Measurements from ENCODE around the gene MED15.
"Not testable (repeated sequence)": the region's sequence is repeated elsewhere in the genome, so short reads cannot be mapped to it uniquely, and the experiment has no call there.

The MED15 gene

GRCh38 chr22:20589614-20590476, 82.4 kb downstream of the MED15 start:
- Mint-ChIP-seq H3K4me1 (ENCODE audit: low read depth in 2 of 2) (peaks cover 2 to 13% of the 10 kb centered on the region in 2 donors), H3K9me3 (no peaks in the 10 kb centered on the region), H3K27ac (peak overlapping the region in 1 of 2 donors; percentile 69), H3K4me3 (no peak overlapping the region), H3K27me3 (no peaks in the 10 kb centered on the region), H3K36me3 (ENCODE audit: insufficient read depth) (peaks cover 28% of the 10 kb centered on the region)
- DNase-seq (no peak), ATAC-seq (replicated peaks) (no peak)

GRCh38 chr22:20590477-20591294, 83.3 kb downstream of the MED15 start:
- no peak for DNase-seq
- Mint-ChIP-seq H3K27ac (peak overlapping the region in 1 of 2 donors; percentile 69), H3K36me3 (ENCODE audit: insufficient read depth) (peaks cover 20% of the 10 kb centered on the region), H3K27me3 (no peaks in the 10 kb centered on the region), H3K9me3 (no peaks in the 10 kb centered on the region), H3K4me3 (no peak overlapping the region), H3K4me1 (ENCODE audit: low read depth in 2 of 2) (peaks cover 2 to 13% of the 10 kb centered on the region in 2 donors)
- no peak for ATAC-seq (replicated peaks)

- no peak overlapping the region for H3K4me3 Mint-ChIP-seq
- no peaks in the 10 kb centered on the region for H3K27me3 Mint-ChIP-seq
- H3K36me3 Mint-ChIP-seq (ENCODE audit: insufficient read depth) = peaks cover 18% of the 10 kb centered on the region
- DNase-seq (no peak), ATAC-seq (replicated peaks) (no peak)
- H3K27ac Mint-ChIP-seq = no peak overlapping the region
- H3K9me3 Mint-ChIP-seq = no peaks in the 10 kb centered on the region
- H3K4me1 Mint-ChIP-seq (ENCODE audit: low read depth in 2 of 2) = peaks cover 2 to 13% of the 10 kb centered on the region in 2 donors
These were observed 83.9 kb downstream of the MED15 start for GRCh38 chr22:20591295-20591645.

- Mint-ChIP-seq H3K36me3 (ENCODE audit: insufficient read depth) (peaks cover 13% of the 10 kb centered on the region), H3K27ac (no peak overlapping the region), H3K9me3 (no peaks in the 10 kb centered on the region), H3K4me1 (ENCODE audit: low read depth in 2 of 2) (peaks cover 2 to 13% of the 10 kb centered on the region in 2 donors), H3K4me3 (no peak overlapping the region), H3K27me3 (no peaks in the 10 kb centered on the region)
- DNase-seq (no peak), ATAC-seq (replicated peaks) (no peak)
These were observed 84.4 kb downstream of the MED15 start for GRCh38 chr22:20591660-20592310.

- DNase-seq, H3K9me3 Mint-ChIP-seq: not testable (repeated sequence)
- peak overlapping the region; percentile 45 to 80 for H3K27ac Mint-ChIP-seq
These were observed 86.6 kb downstream of the MED15 start for GRCh38 chr22:20594038-20594437.

GRCh38 chr22:20594486-20594885, 87.1 kb downstream of the MED15 start:
- not testable (repeated sequence) for H3K36me3 Mint-ChIP-seq (ENCODE audit: insufficient read depth); H3K4me3 Mint-ChIP-seq; H3K27me3 Mint-ChIP-seq; ATAC-seq (replicated peaks); DNase-seq; H3K9me3 Mint-ChIP-seq
- Mint-ChIP-seq H3K4me1 (ENCODE audit: low read depth in 2 of 2) (peaks cover 2 to 13% of the 10 kb centered on the region in 2 donors), H3K27ac (peak overlapping the region; percentile 45 to 80)

More at GRCh38 chr22:20594038-20594437, 86.6 kb downstream of the MED15 start:
- H3K4me3 Mint-ChIP-seq; H3K27me3 Mint-ChIP-seq; ATAC-seq (replicated peaks); H3K36me3 Mint-ChIP-seq (ENCODE audit: insufficient read depth): not testable (repeated sequence)
- peaks cover 2 to 13% of the 10 kb centered on the region in 2 donors for H3K4me1 Mint-ChIP-seq (ENCODE audit: low read depth in 2 of 2)

GRCh38 chr22:20595461-20595860, 88.1 kb downstream of the MED15 start:
- DNase-seq = no peak

GRCh38 chr22:20599117-20599516, 91.7 kb downstream of the MED15 start:
- no peak for ATAC-seq (replicated peaks)
- H3K4me1 Mint-ChIP-seq (ENCODE audit: low read depth in 2 of 2) = peaks cover 0 to 3% of the 10 kb centered on the region in 2 donors
- no peak overlapping the region for H3K4me3 Mint-ChIP-seq
- H3K9me3 Mint-ChIP-seq = no peaks in the 10 kb centered on the region
- no peaks in the 10 kb centered on the region for H3K27me3 Mint-ChIP-seq
- H3K36me3 Mint-ChIP-seq (ENCODE audit: insufficient read depth) = no peaks in the 10 kb centered on the region
- no peak for DNase-seq
- H3K27ac Mint-ChIP-seq = peak overlapping the region in 1 of 2 donors; percentile 44

More at GRCh38 chr22:20595461-20595860, 88.1 kb downstream of the MED15 start:
- no peak for ATAC-seq (replicated peaks)
- no peaks in the 10 kb centered on the region for H3K9me3 Mint-ChIP-seq
- H3K4me1 Mint-ChIP-seq (ENCODE audit: low read depth in 2 of 2) = peaks cover 2 to 13% of the 10 kb centered on the region in 2 donors
- H3K27me3 Mint-ChIP-seq = no peaks in the 10 kb centered on the region
- no peak overlapping the region for H3K4me3 Mint-ChIP-seq
- H3K27ac Mint-ChIP-seq = peak overlapping the region in 1 of 2 donors; percentile 41
- H3K36me3 Mint-ChIP-seq (ENCODE audit: insufficient read depth) = peaks cover 2% of the 10 kb centered on the region

GRCh38 chr22:20600137-20600673, 92.8 kb downstream of the MED15 start:
- no peaks in the 10 kb centered on the region for H3K27me3 Mint-ChIP-seq
- no peak overlapping the region for H3K4me3 Mint-ChIP-seq
- H3K9me3 Mint-ChIP-seq = no peaks in the 10 kb centered on the region
- DNase-seq = no peak
- peak overlapping the region in 1 of 2 donors; percentile 53 for H3K27ac Mint-ChIP-seq
- ATAC-seq (replicated peaks) = no peak
- H3K4me1 Mint-ChIP-seq (ENCODE audit: low read depth in 2 of 2) = no peaks in the 10 kb centered on the region
- no peaks in the 10 kb centered on the region for H3K36me3 Mint-ChIP-seq (ENCODE audit: insufficient read depth)

GRCh38 chr22:20601308-20601707, 93.9 kb downstream of the MED15 start:
- DNase-seq (no peak), ATAC-seq (replicated peaks) (no peak)
- Mint-ChIP-seq H3K4me1 (ENCODE audit: low read depth in 2 of 2) (peaks cover 0 to 8% of the 10 kb centered on the region in 2 donors), H3K27ac (no peak overlapping the region), H3K27me3 (no peaks in the 10 kb centered on the region), H3K4me3 (no peak overlapping the region), H3K9me3 (no peaks in the 10 kb centered on the region), H3K36me3 (ENCODE audit: insufficient read depth) (no peaks in the 10 kb centered on the region)

- H3K4me1 Mint-ChIP-seq (ENCODE audit: low read depth in 2 of 2) = peaks cover 0 to 12% of the 10 kb centered on the region in 2 donors
- DNase-seq = no peak
These were observed 95.3 kb downstream of the MED15 start for GRCh38 chr22:20602609-20603164.

GRCh38 chr22:20604092-20604747, 96.8 kb downstream of the MED15 start:
- H3K4me3 Mint-ChIP-seq = no peak overlapping the region
- H3K36me3 Mint-ChIP-seq (ENCODE audit: insufficient read depth) = no peaks in the 10 kb centered on the region
- no peak overlapping the region for H3K27ac Mint-ChIP-seq
- H3K27me3 Mint-ChIP-seq = no peaks in the 10 kb centered on the region
- no peak for DNase-seq
- no peaks in the 10 kb centered on the region for H3K9me3 Mint-ChIP-seq
- ATAC-seq (replicated peaks) = no peak
- H3K4me1 Mint-ChIP-seq (ENCODE audit: low read depth in 2 of 2) = peaks cover 0 to 12% of the 10 kb centered on the region in 2 donors

More at GRCh38 chr22:20602609-20603164, 95.3 kb downstream of the MED15 start:
- no peak overlapping the region for H3K27ac Mint-ChIP-seq
- ATAC-seq (replicated peaks) = no peak
- no peak overlapping the region for H3K4me3 Mint-ChIP-seq
- no peaks in the 10 kb centered on the region for H3K36me3 Mint-ChIP-seq (ENCODE audit: insufficient read depth)
- no peaks in the 10 kb centered on the region for H3K27me3 Mint-ChIP-seq
- H3K9me3 Mint-ChIP-seq = no peaks in the 10 kb centered on the region

Measured in effector memory CD8-positive, alpha-beta T cell (primary cell).